GM18526 (cell line): ENCODE results near the gene LGALS3BP.

ENCODE experiments used
- POLR2A ChIP-seq: IDR thresholded peaks from 3 replicates; pipeline ENCODE4 v1.6.1; 2011; ENCODE audit not compliant: insufficient read length; ENCODE audit errors: extremely low read depth

The LGALS3BP gene, protein sequence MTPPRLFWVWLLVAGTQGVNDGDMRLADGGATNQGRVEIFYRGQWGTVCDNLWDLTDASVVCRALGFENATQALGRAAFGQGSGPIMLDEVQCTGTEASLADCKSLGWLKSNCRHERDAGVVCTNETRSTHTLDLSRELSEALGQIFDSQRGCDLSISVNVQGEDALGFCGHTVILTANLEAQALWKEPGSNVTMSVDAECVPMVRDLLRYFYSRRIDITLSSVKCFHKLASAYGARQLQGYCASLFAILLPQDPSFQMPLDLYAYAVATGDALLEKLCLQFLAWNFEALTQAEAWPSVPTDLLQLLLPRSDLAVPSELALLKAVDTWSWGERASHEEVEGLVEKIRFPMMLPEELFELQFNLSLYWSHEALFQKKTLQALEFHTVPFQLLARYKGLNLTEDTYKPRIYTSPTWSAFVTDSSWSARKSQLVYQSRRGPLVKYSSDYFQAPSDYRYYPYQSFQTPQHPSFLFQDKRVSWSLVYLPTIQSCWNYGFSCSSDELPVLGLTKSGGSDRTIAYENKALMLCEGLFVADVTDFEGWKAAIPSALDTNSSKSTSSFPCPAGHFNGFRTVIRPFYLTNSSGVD

DNA sequence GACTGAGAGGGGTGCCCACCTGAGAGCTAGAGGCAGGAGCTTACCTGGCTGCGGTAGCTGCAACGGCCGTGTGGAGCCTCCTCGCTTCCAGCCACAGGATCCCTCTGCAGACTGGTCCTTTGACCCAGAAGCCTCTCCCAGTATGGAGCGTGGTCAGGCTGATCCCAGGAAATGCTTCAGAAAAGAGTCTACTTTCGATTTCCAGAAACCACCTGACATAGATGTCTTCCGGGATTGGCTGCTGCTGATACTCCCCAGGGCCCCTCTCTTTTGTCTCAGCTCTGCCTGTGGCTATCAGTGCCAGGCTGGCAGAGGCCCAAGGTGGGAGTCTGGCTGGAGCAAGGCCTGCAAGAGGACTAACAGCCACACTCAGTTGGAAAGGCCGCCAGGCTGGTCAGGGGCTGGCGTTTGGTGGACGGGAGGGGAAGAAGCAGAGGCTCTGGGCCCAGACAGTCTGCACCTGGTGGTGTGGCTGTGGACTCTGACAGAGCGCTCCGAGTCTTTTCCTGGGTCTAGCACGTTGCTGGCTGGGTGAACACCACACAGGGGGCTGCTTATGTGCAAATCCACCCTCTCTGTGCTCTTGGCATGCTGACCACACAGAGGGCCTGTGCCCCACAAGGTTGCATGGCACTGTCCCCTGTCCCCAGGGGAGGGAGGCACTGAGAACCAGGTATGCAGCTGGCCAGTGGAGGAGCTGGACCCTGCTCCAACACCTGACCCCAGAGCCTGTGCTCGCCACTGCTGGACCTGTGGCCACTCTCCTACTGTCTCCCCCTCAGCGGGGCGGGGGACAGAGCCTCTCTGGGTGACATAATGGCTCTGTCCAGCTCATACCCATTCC, at the start of gene LGALS3BP:
TSS of gene LGALS3BP (minus strand) at position 144 of the 844 bp plus-strand sequence. CDS start 2,732 bp downstream, outside the sequence.
- TF ChIP-seq POLR2A, result no peak

DNA sequence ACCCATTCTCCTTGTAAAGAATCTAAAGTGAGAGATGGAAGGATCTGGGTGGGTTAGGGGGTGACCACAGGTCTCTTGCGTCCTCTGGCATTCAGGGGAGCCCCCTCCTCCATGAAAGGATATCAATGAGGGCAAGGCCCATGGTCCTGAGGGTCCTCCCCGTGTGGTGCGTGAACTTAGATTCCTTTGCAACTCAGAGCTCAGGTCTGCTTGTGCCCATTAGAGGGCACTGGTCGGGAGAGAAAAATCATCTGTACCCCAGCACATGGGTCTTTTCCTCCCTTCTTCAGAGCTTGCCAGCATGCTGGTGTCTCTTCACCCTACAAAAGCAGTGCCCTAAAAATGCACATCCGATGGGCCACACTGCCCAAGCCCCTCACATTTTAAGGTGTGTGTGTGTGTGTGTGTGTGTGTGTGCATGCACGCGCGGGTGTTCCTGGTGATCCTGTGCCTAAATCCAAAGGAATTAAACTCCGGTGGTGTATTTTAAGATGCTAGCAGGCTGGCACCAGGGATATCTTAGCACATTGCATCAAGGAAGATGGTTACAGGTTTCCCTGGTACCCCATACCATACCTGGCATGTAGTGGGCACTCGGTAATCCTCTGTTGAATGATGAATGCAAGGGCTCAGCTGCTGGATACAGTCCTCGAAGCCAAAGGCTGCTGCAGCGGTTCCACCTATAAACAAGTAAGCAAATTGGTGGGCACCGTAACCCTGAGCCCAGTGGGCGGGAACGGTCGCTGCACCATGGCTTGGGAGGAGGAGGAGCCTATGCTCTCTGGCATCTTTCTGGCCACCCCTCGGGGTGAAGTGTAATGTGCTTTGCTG, 49.0 kb upstream of the LGALS3BP start:
- no peak for TF ChIP-seq POLR2A

DNA sequence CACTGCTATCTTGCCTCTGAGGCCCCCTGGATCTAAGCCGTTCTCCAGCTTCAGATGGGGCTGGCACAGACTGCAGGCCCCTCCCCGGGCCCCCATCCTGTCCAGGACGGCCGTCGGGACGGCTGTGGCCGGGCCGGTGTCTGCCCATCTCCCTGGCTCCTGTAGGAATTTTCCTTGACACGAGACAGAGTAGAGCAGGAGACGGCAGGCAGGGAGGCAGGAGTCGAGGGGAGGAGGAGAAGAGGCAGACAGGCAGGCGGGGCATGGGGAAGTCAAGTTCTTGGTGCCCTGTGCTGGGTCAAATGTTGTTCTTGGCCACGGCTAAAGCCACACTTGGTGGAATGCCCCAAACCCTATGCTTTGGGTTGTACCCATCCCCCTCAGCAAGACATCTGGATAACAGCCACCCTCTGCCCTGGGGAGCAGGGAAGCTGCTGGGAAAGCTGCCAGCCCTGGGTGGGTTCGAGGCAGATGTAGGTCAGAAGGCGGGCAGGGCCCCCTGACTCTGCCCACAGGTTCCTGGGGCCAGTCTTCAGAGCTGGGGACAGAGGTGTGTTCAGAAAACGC, 48.3 kb upstream of the LGALS3BP start:
- no peak for TF ChIP-seq POLR2A

DNA sequence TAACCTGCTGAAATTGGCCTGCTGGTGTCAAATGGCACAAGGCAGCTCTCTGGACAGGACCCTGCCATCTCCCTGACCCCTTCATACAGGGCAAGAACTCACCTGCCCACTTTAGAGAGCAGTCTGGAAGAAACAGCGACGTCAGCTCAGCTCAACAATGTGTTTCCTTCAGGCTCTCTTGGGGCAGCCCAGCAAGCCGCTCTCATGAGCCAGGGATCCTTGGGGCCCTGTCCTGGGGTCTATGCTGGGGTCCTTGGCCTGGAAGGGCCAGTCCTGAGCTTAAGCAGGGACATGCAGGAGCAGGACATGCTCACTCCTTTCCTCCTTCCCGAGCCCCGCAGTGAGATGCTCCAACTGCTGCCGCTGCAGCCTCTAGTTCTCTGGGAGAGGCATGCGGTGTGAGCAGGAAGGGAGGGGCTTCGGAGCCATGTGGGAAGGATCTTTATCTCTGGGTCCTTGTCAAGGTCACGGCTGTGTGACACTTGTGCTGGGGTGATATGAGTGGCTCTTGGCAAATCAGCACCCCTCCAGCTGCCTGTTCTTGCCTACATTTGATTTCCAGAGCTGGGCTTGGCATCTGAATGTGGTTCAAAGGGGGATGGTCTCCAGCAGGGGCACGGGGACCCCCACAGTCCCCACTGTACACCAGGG, 47.7 kb upstream of the LGALS3BP start:
- TF ChIP-seq POLR2A, result no peak

DNA sequence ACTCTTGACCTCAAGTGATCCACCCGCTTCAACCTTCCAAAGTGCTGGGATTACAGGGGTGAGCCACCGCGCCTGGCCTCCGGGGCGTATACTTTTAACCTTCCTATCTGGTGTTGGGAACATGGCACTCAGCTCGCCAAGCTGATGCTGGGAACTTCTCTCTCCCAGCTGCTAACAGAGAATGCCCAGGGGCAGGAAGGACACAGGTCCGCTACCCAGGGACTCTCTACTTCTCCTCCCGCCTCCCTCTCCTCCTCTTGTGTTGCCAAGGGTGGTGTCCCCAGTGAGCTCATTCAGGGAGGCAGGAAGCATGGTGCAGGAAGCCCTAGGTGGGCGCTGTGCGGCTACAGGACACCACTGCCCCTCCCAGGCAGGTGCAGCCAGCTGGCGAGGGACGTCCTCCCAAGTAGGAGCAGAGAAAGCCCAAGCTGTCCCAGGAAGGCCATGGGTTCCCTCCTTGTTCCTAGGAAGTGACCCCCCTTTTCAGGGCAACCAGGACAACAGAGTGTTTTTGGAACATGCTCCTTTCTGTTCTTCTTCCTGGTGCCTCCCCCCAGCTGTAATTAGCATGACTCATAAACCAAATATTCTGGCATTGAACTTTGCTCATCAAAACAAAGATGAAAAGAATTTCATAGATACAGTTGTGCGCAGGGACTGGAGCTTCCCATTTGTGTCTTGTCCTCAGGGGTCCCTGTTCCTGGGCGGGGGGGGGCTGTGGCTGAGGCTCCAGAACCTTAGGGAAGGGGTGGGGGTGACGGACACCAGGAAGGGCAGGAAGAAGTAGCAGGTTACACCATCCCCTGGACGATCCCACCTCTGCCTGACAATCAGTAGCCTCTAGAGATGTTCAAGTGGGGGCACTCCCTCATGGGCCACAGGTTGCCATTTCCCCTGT, 46.9 kb upstream of the LGALS3BP start:
- no peak for TF ChIP-seq POLR2A

DNA sequence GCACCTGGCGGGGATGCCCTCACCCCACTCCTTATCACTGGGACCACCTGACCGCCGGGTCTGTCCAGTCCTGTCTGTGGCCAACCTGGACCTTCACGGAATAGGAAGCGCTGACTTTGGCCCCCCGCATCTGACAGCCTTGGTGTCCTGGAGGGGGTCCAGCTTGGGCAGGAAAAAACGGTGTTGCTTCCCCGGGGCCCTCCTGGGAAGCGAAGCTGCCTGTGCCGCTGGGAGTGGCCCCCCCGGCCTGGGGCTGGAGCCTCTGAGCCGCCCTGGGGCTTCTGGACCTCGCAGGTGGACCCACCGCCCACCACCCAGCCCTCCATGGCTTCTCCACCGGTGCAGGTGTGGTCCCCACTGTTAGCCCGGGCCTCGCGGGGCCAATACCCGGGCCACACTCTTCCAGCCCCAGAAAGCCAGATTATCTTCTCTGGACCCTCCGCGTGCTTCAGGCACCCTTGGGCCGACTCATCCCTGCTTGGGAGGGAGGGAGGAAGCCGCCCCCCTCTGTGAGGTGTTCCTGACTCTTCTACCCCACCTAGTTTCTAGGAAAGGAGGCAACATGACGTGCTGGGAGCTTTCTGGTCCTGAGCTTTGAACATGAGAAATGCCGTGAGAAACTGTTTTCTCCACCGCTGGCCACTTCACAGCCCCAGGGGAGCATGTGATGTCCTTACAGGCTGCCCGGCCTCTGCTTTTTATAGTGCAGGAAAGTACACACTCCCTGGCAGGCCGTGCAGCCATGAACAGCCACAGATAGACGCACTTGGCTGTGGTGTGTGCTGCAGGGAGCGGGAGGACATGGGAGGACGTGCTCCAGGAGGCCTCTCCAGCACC, 45.4 kb upstream of the LGALS3BP start:
- no peak for TF ChIP-seq POLR2A

DNA sequence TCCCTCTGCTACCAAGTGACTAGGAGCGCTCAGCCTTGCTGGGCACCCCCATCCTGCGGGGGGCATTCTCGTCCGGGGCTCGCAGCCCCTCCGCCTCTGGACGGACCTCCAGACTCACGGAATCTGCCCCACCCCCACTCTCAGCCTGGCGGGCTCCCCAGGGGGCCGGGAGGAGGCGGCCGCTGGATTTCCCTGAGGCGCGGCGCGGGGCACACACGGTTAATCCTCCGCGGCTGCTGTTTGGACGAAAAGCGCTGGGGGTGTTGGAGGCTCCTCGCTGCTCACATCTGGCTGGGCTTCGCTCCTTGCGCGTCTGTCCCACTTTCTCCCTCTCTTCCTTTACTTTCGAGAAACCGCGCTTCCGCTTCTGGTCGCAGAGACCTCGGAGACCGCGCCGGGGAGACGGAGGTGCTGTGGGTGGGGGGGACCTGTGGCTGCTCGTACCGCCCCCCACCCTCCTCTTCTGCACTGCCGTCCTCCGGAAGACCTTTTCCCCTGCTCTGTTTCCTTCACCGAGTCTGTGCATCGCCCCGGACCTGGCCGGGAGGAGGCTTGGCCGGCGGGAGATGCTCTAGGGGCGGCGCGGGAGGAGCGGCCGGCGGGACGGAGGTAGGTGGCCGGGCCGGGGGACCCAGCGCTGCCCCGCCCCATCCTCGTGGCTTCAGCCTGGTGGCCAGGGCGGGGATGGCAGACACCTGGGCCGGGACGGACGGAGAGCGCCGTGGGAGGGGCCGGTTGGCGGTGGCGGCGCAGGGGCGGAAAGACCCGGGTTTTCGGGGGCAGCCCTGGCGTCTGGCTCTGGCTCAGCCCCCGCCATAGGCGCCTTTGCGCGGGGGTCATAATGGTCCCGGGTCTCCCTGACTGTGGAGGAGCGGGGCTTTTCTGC, 44.4 kb upstream of the LGALS3BP start, which contains the start of gene C1QTNF1:
TSS of gene C1QTNF1 (plus strand) at position 284 of the 886 bp plus-strand sequence. CDS start 19,800 bp downstream, outside the sequence.
- no peak for TF ChIP-seq POLR2A

DNA sequence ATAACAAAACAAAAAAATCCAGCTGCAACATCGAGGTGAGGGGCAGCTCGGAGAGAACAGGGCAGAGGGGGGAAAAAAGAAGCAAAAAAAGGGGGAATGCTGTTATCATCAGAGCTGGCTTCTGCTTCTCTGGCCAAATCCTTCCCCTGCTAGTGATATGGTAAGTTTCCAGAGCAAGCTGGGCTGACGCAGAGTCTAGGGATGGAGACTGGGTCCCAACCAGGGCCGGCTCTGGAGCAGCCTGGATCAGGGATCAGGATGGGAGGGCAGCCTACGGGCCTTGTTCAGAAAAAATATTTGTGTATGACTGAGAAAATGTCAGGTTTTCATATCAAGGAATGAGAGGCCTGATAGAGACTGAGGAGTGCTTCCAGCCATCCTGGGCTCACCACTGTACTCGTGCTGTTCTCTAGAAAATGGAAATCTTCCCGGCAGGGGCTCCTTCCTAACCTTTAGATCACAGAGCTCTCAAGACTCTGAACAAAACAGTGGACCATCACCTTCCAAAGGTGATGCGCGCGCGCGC, 43.5 kb upstream of the LGALS3BP start:
- TF ChIP-seq POLR2A, result no peak

DNA sequence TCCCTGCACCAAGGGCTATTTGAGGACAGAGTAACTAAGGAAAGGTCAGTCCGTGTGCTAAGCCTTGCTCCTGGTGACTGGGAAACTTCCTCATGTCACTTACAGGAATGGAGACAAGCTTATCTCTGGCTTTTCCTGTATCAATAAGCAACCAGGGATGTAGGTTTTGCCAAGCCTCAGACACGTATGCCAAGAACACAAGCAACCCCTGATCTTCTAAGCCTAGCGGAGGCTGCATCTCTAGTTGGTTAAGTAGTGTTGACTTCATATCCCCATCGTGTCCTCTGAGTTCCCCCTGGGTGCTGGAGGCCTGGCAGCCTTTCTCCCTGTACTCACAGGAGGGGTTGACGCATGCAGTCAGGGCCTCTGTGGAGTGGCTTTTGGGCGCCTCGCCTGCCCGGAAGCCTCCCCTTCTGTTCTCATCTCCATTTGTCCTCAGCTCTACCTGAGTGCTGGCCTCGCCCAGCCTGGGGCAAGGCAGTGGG, 42.8 kb upstream of the LGALS3BP start:
- no peak for TF ChIP-seq POLR2A

DNA sequence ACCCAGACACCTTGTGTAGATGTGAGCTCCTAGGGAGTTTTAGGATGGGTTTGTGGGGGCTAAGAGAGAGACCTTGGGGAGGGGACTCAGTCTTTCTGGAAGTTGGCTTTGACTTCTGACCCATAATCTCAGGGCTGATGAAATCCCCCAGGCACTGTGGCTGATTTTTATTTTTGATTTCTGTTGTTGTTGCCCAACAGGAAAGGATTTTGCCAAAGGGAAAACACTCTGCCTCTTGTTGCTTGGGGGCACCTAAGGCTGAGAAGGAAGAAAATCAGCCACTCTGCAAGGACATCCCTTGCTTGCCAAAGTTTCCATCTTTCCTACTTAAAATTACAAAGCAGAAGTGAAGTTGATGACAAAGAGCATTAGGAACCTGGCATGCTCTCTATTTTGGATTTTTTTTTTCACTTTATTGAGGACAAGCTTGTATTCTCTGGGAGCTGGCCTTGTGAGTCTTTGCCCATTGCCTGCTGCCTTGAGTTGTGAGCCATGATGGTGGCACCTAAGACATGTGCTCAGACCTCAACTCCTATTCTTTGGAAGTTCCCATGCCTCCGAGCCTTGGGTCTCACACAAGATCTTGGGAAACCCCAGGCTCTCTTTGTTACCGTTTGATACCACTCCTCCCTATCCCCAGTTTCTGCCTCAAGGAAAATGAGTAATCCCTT, 41.0 kb upstream of the LGALS3BP start:
- no peak for TF ChIP-seq POLR2A
